ENCODE measurements around the gene PAX5. TPM values are rescaled to one million over a fixed set of nuclear protein-coding genes. Genes with fewer than 3 reads are reported as not detected.
"Not testable (repeated sequence)": the region's sequence is repeated elsewhere in the genome, so short reads cannot be mapped to it uniquely, and the experiment has no call there.

PAX5 gene
- total RNA-seq, result under 1 TPM; 0.21 to 0.27 TPM

DNA sequence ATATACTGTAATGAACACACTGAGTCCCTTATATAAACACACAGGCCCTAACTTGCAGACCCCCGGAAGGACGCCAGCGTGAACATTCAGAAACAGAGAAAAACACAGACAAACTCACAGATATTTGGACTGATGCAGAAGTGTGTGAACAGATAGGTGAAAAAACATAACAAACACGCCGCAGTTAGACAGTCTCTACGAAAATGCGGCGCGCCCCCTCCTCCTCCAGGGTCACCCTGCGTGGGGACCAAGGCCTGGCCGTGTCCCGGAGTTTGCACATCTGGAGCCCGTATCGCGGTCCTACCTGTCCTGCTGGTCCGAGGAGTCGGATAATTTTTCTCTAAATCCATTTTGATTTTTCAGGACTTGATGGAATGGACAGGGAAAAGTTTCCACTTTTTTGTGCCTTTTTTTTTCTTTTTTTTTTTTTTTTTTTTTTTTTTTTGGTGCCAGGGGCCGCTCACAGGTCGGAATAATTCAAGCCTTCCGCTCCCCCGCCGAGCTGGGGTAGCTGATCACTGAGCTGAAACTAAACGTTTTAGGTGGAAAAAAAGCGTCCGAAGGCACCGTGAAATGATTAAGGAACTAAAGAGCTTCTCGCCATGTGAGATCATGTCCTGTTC, at the start of gene PAX5:
TSS of gene PAX5 (minus strand) at position 587 of the 623 bp plus-strand sequence. CDS start at position 350, 237 bp downstream.
- H3K36me3 Mint-ChIP-seq (ENCODE audit: low read depth), result no peaks in the 10 kb centered on the region
- H3K4me1 Mint-ChIP-seq (ENCODE audit: low read depth), result peaks cover 49% of the 10 kb centered on the region
- intact Hi-C loops (cut with micrococcal nuclease), result loop anchor here (1.0 to 5.0 kb wide), 3 partner anchors 87 to 891 kb away; partner anchors contain the start of gene ZCCHC7
- DNase-seq, result no peak
- no peaks in the 10 kb centered on the region for H3K9me3 Mint-ChIP-seq
- CTCF ChIA-PET, result interaction anchor here (0.6 to 1.0 kb wide), 2 partner anchors 17 to 29 kb away, joined by 3 to 4 read pairs; no protein-coding TSS in a partner anchor
- H3K27me3 Mint-ChIP-seq (ENCODE audit: low read depth), result peaks cover 81% of the 10 kb centered on the region
- no peak within 1 kb of the TSS for H3K27ac Mint-ChIP-seq
- H3K4me3 Mint-ChIP-seq, result peak within 1 kb of the TSS; percentile 64

DNA sequence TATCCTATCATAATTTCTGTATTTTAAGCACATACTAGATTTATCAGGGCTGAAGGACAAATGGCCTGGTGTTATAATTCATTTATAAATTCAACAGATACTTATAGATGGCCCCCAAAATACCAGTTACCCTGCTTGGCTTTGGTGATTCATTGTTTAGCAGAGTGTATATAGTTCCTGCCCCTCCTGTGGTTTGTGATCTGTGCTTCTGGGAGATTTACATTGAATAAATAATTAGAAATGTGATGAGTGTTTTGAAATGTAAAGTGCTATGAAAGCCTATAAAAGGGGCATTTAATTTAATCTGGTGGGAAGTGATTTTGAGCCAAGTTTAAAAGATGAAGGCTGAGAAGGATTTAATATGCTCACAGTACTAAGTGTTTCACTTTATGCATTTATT, 49.6 kb upstream of the PAX5 start:
- Mint-ChIP-seq H3K4me1 (ENCODE audit: low read depth) (peaks cover 51% of the 10 kb centered on the region), H3K4me3 (no peak overlapping the region), H3K27ac (no peak overlapping the region), H3K27me3 (ENCODE audit: low read depth) (no peaks in the 10 kb centered on the region), H3K9me3 (no peaks in the 10 kb centered on the region), H3K36me3 (ENCODE audit: low read depth) (peaks cover 29% of the 10 kb centered on the region)
- no peak for DNase-seq
- CTCF ChIA-PET, result no interaction called here
- intact Hi-C loops (cut with micrococcal nuclease), result loop anchor here (5.0 kb wide), 2 partner anchors 104 to 509 kb away; partner anchors contain the start of gene TOMM5

- H3K27ac Mint-ChIP-seq, result no peak overlapping the region
- peaks cover 20% of the 10 kb centered on the region for H3K36me3 Mint-ChIP-seq (ENCODE audit: low read depth)
- no peak for DNase-seq
- no peaks in the 10 kb centered on the region for H3K9me3 Mint-ChIP-seq
- H3K27me3 Mint-ChIP-seq (ENCODE audit: low read depth), result no peaks in the 10 kb centered on the region
- CTCF ChIA-PET, result no interaction called here
- H3K4me1 Mint-ChIP-seq (ENCODE audit: low read depth), result peaks cover 51% of the 10 kb centered on the region
- intact Hi-C loops (cut with micrococcal nuclease), result loop anchor here (5.0 kb wide), 2 partner anchors 105 to 510 kb away; partner anchors contain the start of gene TOMM5
- H3K4me3 Mint-ChIP-seq, result no peak overlapping the region
Observed at GRCh38 chr9:37082214-37082765, 48.2 kb upstream of the PAX5 start.

GRCh38 chr9:37081507-37081906, 47.4 kb upstream of the PAX5 start:
- intact Hi-C loops (cut with micrococcal nuclease), result loop anchor here (5.0 kb wide), 2 partner anchors 106 to 511 kb away; partner anchors contain the start of gene TOMM5
- H3K27ac Mint-ChIP-seq, CTCF ChIA-PET: not testable (repeated sequence)

DNA sequence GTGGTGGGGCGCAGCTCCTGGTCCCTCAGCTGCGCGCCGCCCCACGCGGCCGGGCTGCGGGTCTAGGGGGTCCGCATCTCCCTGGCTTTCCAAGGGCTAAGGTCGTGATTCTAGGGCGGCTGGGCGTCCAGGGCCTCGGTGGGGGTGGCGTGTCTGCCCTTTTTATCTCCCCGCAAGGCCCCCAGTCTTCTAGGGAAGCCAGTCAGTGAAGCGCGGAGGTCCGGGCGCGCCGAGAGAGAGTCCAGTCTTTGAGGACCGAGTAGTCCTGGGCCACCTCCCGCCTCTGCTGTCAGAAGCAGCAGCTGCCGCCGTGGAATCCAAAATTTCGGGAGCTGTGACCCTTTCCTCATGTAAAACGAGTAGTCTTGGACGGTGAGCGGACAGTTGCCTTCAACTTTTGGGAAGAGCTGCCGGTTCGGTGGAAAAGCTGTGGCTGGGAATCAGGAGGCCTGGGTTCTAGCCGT, 46.1 kb upstream of the PAX5 start:
- H3K27me3 Mint-ChIP-seq (ENCODE audit: low read depth); H3K36me3 Mint-ChIP-seq (ENCODE audit: low read depth); H3K9me3 Mint-ChIP-seq: not testable (repeated sequence)
- DNase-seq, result peak; percentile 15
- peak overlapping the region; percentile 95 for H3K27ac Mint-ChIP-seq
- peaks cover 44% of the 10 kb centered on the region for H3K4me1 Mint-ChIP-seq (ENCODE audit: low read depth)
- H3K4me3 Mint-ChIP-seq, result peak overlapping the region; percentile 89
- CTCF ChIA-PET, result interaction anchor here (0.6 to 1.3 kb wide), 7 partner anchors 24 to 221 kb away, joined by 3 to 5 read pairs (median 3); no protein-coding TSS in a partner anchor
- intact Hi-C loops (cut with micrococcal nuclease), result loop anchor here (5.0 kb wide), 2 partner anchors 107 to 512 kb away; partner anchors contain the start of gene TOMM5

More at GRCh38 chr9:37081507-37081906, 47.4 kb upstream of the PAX5 start:
- H3K4me3 Mint-ChIP-seq; H3K9me3 Mint-ChIP-seq; H3K27me3 Mint-ChIP-seq (ENCODE audit: low read depth); DNase-seq: not testable (repeated sequence)
- Mint-ChIP-seq H3K4me1 (ENCODE audit: low read depth) (peaks cover 48% of the 10 kb centered on the region), H3K36me3 (ENCODE audit: low read depth) (peaks cover 12% of the 10 kb centered on the region)

DNA sequence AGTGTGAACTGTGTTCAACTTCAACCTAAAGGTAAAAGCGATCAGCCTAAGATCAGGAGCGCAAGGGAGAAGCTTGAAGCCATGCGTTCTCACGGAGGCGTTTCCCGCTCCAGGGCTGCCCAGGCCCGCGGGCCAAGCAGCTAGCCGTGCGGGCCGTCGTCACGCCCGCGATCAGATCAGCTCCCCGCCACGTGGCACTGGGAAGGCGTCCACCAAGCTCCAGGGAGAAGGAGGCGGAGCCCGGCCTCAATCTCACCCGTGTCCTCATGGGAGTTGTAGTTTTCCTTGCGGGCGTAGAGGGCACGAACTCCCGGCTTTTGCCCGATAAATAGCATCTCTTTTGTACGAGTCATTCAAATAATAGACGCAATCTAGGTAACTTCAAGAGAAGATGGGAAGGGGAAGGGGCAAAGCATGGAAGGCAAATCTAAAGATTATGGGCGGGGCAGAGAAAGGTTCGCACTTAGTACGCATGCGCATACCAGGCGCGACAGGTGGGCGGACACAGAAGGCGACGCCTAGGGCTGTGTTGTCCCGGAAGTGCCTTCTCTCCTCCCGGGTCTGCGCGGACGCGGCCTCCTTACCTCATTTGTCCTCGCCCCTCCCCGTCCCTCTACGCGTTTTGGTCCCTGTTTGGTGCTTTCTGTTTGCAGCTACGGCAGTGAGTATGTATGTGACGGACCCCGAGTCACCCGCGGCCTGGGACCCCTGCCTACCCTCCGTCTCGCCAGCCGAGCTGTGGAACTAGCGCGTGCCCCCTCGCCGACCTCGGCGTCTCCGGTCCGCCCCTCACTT, 45.5 kb upstream of the PAX5 start:
- Mint-ChIP-seq H3K4me1 (ENCODE audit: low read depth) (peaks cover 39% of the 10 kb centered on the region), H3K4me3 (peak overlapping the region; percentile 89), H3K27ac (peak overlapping the region; percentile 95), H3K27me3 (ENCODE audit: low read depth) (no peaks in the 10 kb centered on the region), H3K36me3 (ENCODE audit: low read depth) (peaks cover 3% of the 10 kb centered on the region), H3K9me3 (no peaks in the 10 kb centered on the region)
- CTCF ChIA-PET, result interaction anchor here (0.7 to 1.3 kb wide), 3 partner anchors 25 to 222 kb away, joined by 3 to 4 read pairs (median 3); no protein-coding TSS in a partner anchor
- intact Hi-C loops (cut with micrococcal nuclease), result loop anchor here (1.0 to 5.0 kb wide), 8 partner anchors 41 to 513 kb away; partner anchors contain the start of genes TOMM5, ZBTB5 and ZCCHC7
- DNase-seq, result peak; percentile 95

DNA sequence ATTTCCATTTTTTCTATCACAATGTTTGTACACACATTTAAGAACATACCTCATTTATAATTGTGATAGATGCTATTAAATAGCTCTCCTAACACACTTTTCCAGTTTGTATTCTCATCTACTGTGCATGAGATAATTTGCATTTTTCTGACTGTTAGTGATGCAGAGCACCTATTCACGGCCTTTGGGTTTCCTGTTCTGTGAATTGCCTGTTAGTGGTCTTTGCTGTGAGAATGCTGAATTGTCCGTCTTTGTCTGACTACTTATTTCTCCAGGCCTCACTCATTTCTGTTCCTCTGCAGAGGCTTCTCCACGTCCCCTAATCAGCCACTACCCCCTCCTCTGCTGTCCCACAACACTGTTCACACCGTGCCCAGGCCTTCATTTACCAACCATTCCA, 40.7 kb upstream of the PAX5 start:
- H3K4me3 Mint-ChIP-seq; H3K4me1 Mint-ChIP-seq (ENCODE audit: low read depth); H3K9me3 Mint-ChIP-seq; H3K36me3 Mint-ChIP-seq (ENCODE audit: low read depth); CTCF ChIA-PET; H3K27ac Mint-ChIP-seq; H3K27me3 Mint-ChIP-seq (ENCODE audit: low read depth); DNase-seq: not testable (repeated sequence)
- intact Hi-C loops (cut with micrococcal nuclease), result loop anchor here (5.0 kb wide), 1 partner anchor 123 kb away; no protein-coding TSS in a partner anchor

- CTCF ChIA-PET, result interaction anchor here (0.7 kb wide), 1 partner anchor 713 kb away, joined by 3 read pairs; no protein-coding TSS in a partner anchor
- Mint-ChIP-seq H3K36me3 (ENCODE audit: low read depth) (no peaks in the 10 kb centered on the region), H3K9me3 (no peaks in the 10 kb centered on the region), H3K4me1 (ENCODE audit: low read depth) (peaks cover 2% of the 10 kb centered on the region), H3K27me3 (ENCODE audit: low read depth) (peaks cover 19% of the 10 kb centered on the region), H3K27ac (no peak overlapping the region), H3K4me3 (no peak overlapping the region)
- DNase-seq, result no peak
- intact Hi-C loops (cut with micrococcal nuclease), result no loop called here
Observed at GRCh38 chr9:37066139-37066725, 32.2 kb upstream of the PAX5 start.

GRCh38 chr9:37062336-37062735, 28.3 kb upstream of the PAX5 start:
- CTCF ChIA-PET, result interaction anchor here (0.6 to 0.8 kb wide), 2 partner anchors 13 to 66 kb away, joined by 3 read pairs; no protein-coding TSS in a partner anchor
- Mint-ChIP-seq H3K4me1 (ENCODE audit: low read depth) (peaks cover 2% of the 10 kb centered on the region), H3K27me3 (ENCODE audit: low read depth) (peaks cover 27% of the 10 kb centered on the region), H3K9me3 (no peaks in the 10 kb centered on the region), H3K4me3 (no peak overlapping the region), H3K36me3 (ENCODE audit: low read depth) (no peaks in the 10 kb centered on the region), H3K27ac (no peak overlapping the region)
- intact Hi-C loops (cut with micrococcal nuclease), result no loop called here
- DNase-seq, result no peak

DNA sequence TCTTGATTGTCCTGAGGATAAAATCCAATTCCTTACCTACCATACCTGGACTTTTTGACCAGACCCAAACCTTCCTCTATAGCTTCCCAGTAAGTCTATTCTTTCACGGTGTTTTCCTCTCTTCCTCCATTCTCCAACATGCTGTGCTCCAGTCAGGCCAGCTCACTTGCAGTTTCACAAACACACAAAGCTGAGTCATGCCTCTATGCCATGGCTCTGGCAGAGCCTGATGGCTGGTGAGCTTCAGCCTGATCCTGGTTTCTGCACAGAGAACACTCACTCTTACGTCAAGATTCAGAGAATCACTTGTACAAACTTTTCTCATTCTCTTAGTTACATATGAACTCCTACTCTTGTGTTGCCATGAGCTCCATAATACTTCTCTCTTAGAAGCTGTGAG, 27.7 kb upstream of the PAX5 start:
- Mint-ChIP-seq H3K4me1 (ENCODE audit: low read depth) (peaks cover 2% of the 10 kb centered on the region), H3K27ac (no peak overlapping the region), H3K27me3 (ENCODE audit: low read depth) (peaks cover 27% of the 10 kb centered on the region), H3K4me3 (no peak overlapping the region), H3K9me3 (no peaks in the 10 kb centered on the region), H3K36me3 (ENCODE audit: low read depth) (no peaks in the 10 kb centered on the region)
- CTCF ChIA-PET, result interaction anchor here (0.8 kb wide), 1 partner anchor 66 kb away, joined by 3 read pairs; no protein-coding TSS in a partner anchor
- intact Hi-C loops (cut with micrococcal nuclease), result no loop called here
- peak; percentile 23 for DNase-seq

GRCh38 chr9:37060833-37061232, 26.8 kb upstream of the PAX5 start:
- Mint-ChIP-seq H3K36me3 (ENCODE audit: low read depth) (no peaks in the 10 kb centered on the region), H3K9me3 (no peaks in the 10 kb centered on the region), H3K27me3 (ENCODE audit: low read depth) (peaks cover 33% of the 10 kb centered on the region), H3K4me3 (no peak overlapping the region), H3K27ac (no peak overlapping the region), H3K4me1 (ENCODE audit: low read depth) (peaks cover 2% of the 10 kb centered on the region)
- CTCF ChIA-PET, result no interaction called here
- intact Hi-C loops (cut with micrococcal nuclease), result no loop called here
- no peak for DNase-seq

All from activated naive CD4-positive, alpha-beta T cell treated with anti-CD3 and anti-CD28 coated beads for 36 hours (primary cell).